ENCODE results near the gene ANKH. TPM values are rescaled to one million over a fixed set of nuclear protein-coding genes. Genes with fewer than 3 reads are reported as not detected.

ANKH gene
- total RNA-seq, 1 experiment from 2014 or later = 5.2 TPM

DNA sequence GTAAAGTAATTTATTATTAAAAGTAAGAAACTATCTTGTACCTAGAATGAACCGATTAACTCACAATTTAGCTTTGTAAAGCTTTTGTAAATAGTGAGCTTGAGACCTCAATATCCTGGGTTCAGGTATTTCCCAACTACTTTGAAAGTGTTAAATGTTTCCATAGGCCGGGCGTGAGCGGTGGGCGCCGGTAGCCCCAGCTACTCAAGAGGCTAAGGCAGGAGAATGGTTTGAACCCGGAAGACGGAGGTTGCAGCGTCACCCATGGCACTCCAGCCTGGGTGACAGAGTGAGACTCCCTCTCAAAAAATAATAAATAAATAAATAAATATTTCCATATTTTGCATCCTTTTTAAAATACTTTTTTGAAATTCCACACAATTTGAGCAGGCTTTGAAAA is 1.5 kb upstream of the ANKH start:
- Histone ChIP-seq H3K27me3 (no peaks in the 10 kb centered on the region), H3K36me3 (no peaks in the 10 kb centered on the region), H3K9me3 (replicated peaks) (no peaks in the 10 kb centered on the region), H3K4me1 (no peaks in the 10 kb centered on the region), H3K27ac (no peak overlapping the region), H3K4me3 (no peak overlapping the region)
- DNase-seq = no peak

DNA sequence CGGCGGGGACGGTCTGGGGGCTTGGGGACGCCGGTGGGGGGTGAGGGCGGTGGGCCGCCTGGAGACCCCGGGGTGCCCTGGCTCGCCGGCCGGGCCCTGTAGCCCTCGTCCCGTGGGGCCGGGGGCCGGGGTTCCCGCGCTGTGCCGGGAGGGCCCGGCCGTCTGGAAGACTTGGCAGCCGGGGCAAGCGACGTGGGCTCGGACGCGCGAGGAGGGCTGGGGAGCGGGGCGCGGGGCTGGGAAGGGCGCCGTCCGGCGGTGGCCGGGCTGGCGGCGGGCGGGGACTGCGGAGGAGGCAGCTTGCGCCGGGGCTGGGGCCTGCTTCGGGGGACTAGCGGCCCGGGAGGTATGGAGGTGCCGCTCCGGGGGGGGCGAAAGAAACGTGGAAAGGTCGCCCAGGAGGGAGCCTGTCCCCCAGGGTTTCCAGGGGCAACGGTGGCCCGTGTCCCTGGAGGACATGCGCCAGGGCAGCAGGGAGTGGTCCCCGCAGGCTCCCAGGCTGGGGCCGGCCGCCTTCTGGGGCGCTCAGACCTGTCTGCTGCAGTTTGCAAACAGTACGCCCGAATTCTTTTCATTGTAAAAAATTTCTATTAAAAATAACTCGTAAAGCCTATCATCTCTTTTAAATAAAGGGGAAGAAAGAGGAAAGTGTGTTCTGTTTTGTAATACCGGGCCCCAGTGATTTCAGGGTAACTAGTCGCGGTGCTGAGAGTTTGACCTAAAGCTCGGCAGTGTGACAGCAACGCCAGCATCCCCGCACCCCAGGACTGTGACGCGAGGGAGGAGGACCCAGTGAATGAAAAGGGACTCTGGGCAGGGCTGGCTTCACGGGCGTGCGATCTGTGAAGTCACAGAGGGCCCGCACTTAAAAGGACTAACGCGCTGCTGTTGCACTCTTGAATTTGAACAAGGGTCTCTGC is 752 bp upstream of the ANKH start:
- Histone ChIP-seq H3K9me3 (replicated peaks) (no peaks in the 10 kb centered on the region), H3K27me3 (no peaks in the 10 kb centered on the region), H3K27ac (no peak overlapping the region; the same call in 1 of the 2 replicates), H3K36me3 (no peaks in the 10 kb centered on the region), H3K4me3 (peak overlapping the region; percentile 59), H3K4me1 (no peaks in the 10 kb centered on the region)
- peak; percentile 23 to 44 for DNase-seq

DNA sequence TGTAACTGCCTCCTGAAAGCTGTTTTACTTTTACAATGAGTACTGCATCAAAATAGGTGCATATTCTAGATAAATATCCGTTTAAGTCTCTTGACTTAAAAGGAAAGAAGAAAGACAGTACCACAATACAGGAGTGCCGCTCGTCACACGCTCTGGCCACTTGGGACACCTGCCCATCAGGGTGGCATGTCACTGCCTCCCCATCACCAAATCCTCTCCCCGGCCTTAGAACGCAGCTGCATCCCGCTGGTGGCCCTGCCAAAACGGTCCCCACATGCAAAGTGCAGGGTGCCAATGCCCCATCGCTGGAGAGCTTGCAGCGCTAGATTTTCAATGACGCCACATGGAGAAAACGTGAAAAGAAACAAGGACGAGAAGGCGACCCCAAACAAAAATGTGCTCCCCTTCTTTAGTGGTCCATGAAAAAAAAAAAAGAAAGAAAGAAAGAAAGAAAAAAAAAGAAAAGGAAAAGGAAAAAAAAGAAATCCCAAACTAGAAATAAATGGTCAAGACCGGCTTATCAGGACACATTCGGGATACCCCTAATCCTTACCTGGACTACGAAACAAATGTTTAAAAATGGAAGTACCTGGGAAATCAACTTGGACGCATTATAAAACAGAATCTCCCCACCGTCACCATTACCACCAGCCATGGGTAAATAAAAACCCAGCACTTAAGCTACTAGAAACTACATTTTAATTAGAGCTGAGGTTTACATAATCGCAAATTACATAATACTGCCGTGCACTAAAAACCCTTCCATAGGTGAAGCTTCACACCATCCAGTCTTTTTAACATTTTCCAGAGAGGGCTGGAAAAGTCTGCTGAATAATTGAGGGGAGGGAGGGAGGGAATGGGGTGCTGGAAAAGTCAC is 1.0 kb downstream of the ANKH start:
- Histone ChIP-seq H3K9me3 (replicated peaks) (no peaks in the 10 kb centered on the region), H3K4me1 (no peaks in the 10 kb centered on the region), H3K27ac (no peak overlapping the region), H3K36me3 (no peaks in the 10 kb centered on the region), H3K4me3 (peak overlapping the region; percentile 57), H3K27me3 (no peaks in the 10 kb centered on the region)
- DNase-seq = peak in 1 of 2 experiments; percentile 2

DNA sequence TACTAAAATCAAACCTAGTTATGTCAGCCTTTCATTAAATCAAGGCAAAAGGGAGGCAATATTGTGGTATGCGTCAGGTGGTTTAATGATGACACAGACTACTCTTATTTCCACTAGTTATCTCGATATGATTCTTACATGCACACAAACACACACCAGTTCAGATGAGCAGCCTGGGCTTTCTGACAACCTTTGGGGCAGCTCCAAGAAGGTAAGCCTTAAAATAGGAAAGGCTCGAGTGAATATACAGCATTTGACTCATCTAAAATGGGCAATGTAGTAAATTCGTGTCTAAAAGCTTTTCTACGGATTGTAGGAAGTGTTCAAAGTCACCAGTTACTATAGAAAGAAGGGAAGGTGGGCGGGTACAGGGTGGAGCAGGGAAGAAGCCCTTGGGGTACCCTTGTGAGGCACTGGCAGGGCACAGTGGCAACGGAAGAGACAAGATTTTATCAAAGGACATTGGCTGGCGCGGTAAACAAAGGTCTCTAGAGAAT is 1.9 kb downstream of the ANKH start:
- Histone ChIP-seq H3K27ac (no peak overlapping the region), H3K9me3 (replicated peaks) (no peaks in the 10 kb centered on the region), H3K4me1 (no peaks in the 10 kb centered on the region), H3K27me3 (no peaks in the 10 kb centered on the region), H3K36me3 (no peaks in the 10 kb centered on the region), H3K4me3 (no peak overlapping the region)
- DNase-seq = no peak

DNA sequence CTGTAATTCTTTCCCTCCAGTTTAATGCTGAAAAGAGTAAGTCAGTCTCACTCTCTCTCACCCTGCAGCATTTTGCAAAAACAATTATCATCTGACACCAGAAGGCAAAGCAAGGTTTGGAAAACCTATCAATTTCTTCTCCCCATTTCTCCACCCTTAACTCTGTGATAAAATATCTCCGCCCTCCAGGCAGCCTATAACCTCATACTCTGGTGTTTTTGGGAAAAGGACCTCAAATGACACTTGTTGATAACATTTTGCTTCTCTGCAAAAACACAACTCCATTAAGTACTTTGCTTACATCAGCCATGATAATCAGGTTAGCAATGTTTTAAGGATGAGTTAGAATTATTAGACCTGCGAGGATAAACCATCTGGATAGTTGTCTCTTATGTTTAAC is 2.3 kb downstream of the ANKH start:
- H3K4me1 ChIP-seq = no peaks in the 10 kb centered on the region
- no peaks in the 10 kb centered on the region for H3K9me3 ChIP-seq (replicated peaks)
- H3K4me3 ChIP-seq = no peak overlapping the region
- H3K27ac ChIP-seq = no peak overlapping the region
- no peak for DNase-seq
- no peaks in the 10 kb centered on the region for H3K27me3 ChIP-seq
- no peaks in the 10 kb centered on the region for H3K36me3 ChIP-seq

DNA sequence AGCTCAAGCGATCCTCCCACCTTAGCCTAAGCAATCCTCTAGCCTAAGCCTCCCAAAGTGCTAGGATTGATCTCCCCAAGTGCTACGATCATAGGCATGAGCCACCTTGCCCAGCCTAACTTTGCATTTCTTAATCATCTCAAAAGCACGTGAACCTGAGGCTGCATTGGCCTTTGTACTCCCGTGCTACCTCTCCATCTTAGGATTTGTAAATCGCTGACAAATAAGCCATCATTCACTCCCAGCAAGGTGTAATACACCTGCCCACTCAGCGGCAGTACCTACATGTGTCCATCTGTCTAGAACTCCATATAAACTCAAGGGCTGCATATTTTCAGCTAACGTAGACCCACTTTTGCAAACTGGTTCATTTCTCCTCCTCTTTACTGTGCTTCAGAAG is 2.8 kb downstream of the ANKH start:
- Histone ChIP-seq H3K36me3 (no peaks in the 10 kb centered on the region), H3K4me1 (no peaks in the 10 kb centered on the region), H3K27me3 (no peaks in the 10 kb centered on the region), H3K4me3 (no peak overlapping the region), H3K27ac (no peak overlapping the region), H3K9me3 (replicated peaks) (no peaks in the 10 kb centered on the region)
- no peak for DNase-seq

DNA sequence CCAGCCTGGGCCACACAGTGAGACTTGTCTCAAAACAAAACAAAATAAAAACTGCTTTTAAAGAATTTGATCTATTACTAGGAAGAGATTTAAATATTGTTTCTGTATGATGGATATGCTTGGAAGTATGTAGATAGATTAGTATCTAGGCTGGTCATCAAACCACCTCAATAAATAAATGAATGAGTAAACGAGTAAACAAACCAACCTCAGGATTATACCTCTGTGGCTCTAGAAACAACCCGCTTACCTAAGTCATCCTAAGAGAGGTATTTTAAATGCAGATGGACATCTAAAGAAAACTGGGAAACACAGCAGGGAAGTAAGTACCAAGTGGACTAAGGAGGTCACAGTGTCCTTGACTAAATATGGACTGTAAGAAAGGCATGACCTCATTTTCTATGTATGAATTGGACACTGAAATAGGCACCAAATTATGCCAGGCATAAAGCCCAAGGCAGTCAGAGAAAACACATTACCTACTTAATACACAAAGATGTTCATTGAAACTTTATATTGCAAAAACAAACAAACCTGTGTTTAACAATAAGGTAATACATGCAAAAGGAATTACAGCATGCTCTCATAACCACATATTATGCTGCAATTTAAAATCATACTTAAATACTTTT is 7.3 kb downstream of the ANKH start:
- H3K4me1 ChIP-seq = no peaks in the 10 kb centered on the region
- no peaks in the 10 kb centered on the region for H3K36me3 ChIP-seq
- no peak for DNase-seq
- no peaks in the 10 kb centered on the region for H3K9me3 ChIP-seq (replicated peaks)
- no peak overlapping the region for H3K27ac ChIP-seq
- H3K4me3 ChIP-seq = no peak overlapping the region
- no peaks in the 10 kb centered on the region for H3K27me3 ChIP-seq

DNA sequence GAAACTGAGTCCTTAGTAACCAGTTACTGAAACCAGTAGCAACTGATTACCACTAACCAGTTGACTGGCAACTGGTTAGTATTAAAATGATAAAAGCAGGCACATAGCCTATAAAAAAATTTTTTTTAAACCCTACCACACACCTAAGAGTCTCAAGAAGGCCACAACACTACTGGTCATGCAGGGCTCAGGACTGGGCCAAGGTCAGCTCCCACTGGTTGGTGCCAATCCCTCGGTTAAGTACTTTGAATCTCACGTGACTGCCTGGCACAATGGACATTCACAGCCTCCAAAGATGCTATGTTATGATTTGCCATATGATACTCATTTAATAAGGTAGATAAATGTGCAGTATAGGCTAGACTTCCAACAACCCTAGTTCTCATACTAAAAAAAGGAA is 8.5 kb downstream of the ANKH start:
- H3K9me3 ChIP-seq (replicated peaks) = no peaks in the 10 kb centered on the region
- H3K27ac ChIP-seq = no peak overlapping the region
- no peaks in the 10 kb centered on the region for H3K36me3 ChIP-seq
- H3K4me1 ChIP-seq = no peaks in the 10 kb centered on the region
- no peak overlapping the region for H3K4me3 ChIP-seq
- no peaks in the 10 kb centered on the region for H3K27me3 ChIP-seq
- no peak for DNase-seq

DNA sequence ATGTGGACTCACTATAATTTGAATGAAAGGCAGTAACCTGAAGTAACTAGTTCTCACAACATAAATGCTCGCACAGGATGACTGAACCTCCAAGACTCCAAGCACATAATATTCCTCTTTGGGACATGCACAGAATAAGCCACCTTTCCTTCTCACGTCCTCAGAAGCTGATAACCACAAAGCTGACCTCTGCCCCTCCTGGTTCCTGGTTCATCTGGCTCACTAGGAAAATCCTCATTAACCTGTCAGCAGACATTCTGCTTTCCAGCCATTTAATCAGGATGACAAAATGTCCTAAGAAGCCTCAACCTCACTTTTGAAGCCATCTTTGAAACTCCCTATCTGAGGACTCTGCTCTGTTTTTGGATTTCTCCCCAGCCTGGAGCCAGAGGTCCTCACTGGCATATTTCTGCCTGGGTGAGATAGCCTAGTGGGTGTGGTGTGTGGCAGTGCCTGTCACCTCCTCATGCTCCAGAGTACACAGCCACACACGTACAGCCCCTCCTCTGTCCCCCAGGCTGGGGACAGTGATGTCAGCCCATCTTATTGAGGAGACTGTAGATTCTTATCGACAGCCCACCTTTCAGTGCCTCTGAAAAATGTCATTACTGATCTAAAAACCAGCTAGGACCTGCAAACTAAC is 10.3 kb downstream of the ANKH start:
- no peak overlapping the region for H3K27ac ChIP-seq
- no peaks in the 10 kb centered on the region for H3K4me1 ChIP-seq
- DNase-seq = no peak

DNA sequence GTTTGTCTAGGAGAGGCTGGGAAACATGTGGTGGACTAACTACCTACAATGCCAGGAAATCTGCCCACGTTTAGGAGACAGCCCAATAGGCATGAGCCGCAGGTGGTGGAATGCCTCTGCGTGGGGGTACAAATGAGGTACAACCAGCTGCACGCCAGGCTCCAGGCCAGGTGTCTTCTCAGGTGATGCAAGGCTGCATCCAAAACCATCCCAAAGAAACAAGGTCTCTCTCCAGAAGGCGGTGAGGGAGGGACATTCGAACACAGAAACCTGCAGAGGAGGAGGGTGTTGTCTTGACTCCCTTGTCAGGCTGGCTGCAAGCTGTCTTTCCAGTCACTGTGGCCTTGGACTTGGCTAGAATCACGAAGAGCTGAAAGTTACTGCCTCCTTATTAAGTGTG is 11.6 kb downstream of the ANKH start:
- H3K9me3 ChIP-seq (replicated peaks) = no peaks in the 10 kb centered on the region
- no peak overlapping the region for H3K4me3 ChIP-seq
- H3K4me1 ChIP-seq = no peaks in the 10 kb centered on the region
- H3K36me3 ChIP-seq = no peaks in the 10 kb centered on the region
- no peaks in the 10 kb centered on the region for H3K27me3 ChIP-seq
- no peak overlapping the region for H3K27ac ChIP-seq
- no peak for DNase-seq

More for the DNA sequence above, 10.3 kb downstream of the ANKH start:
- Histone ChIP-seq H3K27me3 (no peaks in the 10 kb centered on the region), H3K36me3 (no peaks in the 10 kb centered on the region), H3K9me3 (replicated peaks) (no peaks in the 10 kb centered on the region), H3K4me3 (no peak overlapping the region)

DNA sequence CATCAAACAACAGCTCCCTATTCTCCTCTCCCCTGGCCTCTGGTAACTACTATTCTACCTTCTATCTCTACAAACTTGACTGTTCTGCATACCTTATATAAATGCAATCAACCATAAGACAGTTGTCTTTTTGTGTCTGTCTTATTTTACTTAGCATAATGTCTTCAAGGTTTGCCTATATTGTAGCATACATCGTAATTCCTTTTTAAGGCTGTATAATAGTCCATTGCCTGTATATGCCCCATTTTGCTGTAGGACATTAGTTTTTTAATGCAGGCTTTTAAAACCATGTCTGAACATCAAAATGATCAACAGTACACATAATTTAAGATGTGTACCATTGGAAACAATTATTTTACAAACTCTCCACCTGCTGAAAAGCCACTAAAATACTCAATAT is 12.4 kb downstream of the ANKH start:
- Histone ChIP-seq H3K4me1 (no peaks in the 10 kb centered on the region), H3K36me3 (no peaks in the 10 kb centered on the region), H3K4me3 (no peak overlapping the region), H3K27me3 (no peaks in the 10 kb centered on the region), H3K9me3 (replicated peaks) (no peaks in the 10 kb centered on the region), H3K27ac (no peak overlapping the region)
- no peak for DNase-seq

DNA sequence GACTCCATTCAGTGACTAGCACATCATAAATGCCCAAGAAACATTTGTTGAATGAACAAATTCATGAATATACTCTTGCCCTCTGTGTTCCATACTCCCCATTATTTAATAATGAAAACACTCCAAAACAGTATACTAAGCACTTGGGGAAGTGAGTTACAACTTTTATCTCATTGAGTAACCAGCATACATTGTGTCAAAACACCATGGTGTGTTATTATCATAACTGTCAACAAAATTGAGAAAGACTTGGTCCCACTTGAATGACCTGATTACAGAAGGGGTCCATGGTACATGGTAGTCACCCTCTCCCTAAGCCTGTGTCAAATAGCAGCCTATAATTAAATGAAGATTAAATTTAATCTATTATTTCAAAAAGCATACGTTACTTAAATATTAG is 16.2 kb downstream of the ANKH start:
- no peaks in the 10 kb centered on the region for H3K36me3 ChIP-seq
- DNase-seq = no peak
- H3K4me1 ChIP-seq = no peaks in the 10 kb centered on the region
- H3K27me3 ChIP-seq = no peaks in the 10 kb centered on the region
- H3K4me3 ChIP-seq = no peak overlapping the region
- no peaks in the 10 kb centered on the region for H3K9me3 ChIP-seq (replicated peaks)
- no peak overlapping the region for H3K27ac ChIP-seq

DNA sequence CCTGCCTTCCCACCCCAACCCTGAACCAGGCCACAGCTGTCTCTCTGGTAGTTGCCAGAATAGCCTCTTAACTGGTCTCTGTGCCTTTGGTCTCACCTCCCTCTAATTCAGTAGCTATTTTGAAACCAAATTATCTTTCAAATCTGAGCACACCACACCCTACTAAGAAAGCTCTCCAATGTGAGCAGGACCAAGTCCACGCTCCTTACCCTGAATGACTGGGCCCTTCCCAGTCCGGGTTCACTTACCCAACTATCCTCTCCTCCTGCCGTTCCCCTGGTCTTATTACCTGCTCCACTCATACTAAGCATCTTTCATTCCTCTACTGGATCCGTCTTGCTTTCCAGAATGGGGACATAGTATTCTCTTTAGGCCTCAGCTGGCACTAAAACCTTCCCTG is 16.8 kb downstream of the ANKH start:
- H3K27ac ChIP-seq = no peak overlapping the region
- H3K4me1 ChIP-seq = no peaks in the 10 kb centered on the region
- no peaks in the 10 kb centered on the region for H3K27me3 ChIP-seq
- H3K9me3 ChIP-seq (replicated peaks) = no peaks in the 10 kb centered on the region
- no peaks in the 10 kb centered on the region for H3K36me3 ChIP-seq
- no peak for DNase-seq
- no peak overlapping the region for H3K4me3 ChIP-seq

DNA sequence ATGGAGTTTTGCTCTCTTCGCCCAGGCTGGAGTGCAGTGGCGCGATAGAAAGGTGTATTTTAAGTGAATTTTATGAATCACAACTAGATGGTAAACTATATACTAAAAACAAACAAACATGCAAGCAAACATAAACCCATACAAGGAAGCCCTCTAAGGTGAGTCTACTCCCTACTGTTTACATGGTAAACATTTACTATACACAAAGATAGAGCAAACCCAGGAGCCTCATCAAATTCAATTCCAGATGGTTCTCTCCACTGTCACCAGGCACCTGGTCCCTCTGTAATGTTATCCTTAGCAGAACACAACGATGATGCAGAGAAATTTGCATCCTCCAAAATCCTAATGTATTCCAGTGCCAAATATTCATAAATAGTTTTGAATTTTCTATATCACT is 17.9 kb downstream of the ANKH start:
- no peaks in the 10 kb centered on the region for H3K9me3 ChIP-seq (replicated peaks)
- H3K4me3 ChIP-seq = no peak overlapping the region
- DNase-seq = no peak
- H3K36me3 ChIP-seq = no peaks in the 10 kb centered on the region
- H3K27me3 ChIP-seq = no peaks in the 10 kb centered on the region
- H3K27ac ChIP-seq = no peak overlapping the region
- no peaks in the 10 kb centered on the region for H3K4me1 ChIP-seq

All from SJCRH30 (cell line).